Measurements from ENCODE around the gene TMEM184B.

DNA sequence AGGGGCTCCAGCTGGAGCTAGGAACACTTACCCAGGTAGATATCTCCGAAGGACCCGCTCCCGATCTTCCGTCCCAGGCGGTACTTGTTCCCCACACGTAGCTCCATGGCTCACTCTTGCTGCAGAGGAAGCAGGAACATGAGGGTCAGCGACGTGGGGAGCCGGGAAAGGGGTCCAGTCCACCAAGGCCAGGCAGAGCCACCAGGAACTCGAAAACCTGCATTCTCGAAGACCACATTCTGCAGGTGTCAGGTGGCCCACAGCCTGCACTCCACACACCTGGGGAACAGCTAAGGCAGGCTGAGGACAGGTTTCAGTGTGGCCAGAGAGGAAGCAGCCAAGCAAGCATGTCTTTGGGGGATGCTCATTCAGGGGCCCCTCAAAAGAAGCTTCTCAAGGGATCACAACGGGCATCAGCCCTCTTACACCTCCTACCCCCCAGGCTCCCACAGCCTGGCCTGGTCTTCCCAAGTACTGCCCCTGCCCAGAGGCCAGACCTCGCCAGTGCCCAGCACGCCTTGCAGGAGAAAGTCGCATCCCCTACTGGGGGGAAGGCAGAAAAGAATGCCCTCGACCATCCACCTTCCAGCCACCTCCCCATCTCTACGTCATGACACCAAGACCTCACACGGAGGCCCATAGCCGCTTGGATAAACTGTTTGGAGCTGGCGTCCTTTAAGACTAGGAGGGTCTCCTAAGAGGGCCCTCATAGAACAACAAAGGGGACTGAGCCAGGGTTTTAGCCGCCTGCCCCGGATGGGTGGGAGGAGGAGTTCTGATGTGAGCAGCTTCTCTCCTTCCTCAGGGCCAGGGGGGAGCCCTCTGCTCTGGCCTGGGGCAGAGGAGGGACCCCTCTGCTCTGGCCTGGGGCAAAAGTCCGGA lies 41.5 kb upstream of the TMEM184B start:
- TF ChIP-seq, protein P1, sequence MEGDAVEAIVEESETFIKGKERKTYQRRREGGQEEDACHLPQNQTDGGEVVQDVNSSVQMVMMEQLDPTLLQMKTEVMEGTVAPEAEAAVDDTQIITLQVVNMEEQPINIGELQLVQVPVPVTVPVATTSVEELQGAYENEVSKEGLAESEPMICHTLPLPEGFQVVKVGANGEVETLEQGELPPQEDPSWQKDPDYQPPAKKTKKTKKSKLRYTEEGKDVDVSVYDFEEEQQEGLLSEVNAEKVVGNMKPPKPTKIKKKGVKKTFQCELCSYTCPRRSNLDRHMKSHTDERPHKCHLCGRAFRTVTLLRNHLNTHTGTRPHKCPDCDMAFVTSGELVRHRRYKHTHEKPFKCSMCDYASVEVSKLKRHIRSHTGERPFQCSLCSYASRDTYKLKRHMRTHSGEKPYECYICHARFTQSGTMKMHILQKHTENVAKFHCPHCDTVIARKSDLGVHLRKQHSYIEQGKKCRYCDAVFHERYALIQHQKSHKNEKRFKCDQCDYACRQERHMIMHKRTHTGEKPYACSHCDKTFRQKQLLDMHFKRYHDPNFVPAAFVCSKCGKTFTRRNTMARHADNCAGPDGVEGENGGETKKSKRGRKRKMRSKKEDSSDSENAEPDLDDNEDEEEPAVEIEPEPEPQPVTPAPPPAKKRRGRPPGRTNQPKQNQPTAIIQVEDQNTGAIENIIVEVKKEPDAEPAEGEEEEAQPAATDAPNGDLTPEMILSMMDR (IDR thresholded peaks at IDR 0.05): no peak
- TF ChIP-seq POLR2A (IDR thresholded peaks at IDR 0.05): no peak
